22Rv1 (cell line): ENCODE measurements around the gene UTP4.
A peak's percentile ranks its signal among the peaks of the same experiment; 100 is the strongest.

ENCODE experiments used
- H3K27ac ChIP-seq: fragments of 450-650 bp; 2 replicates; pipeline ENCODE4 v1.5.1; 2017
- ZFX ChIP-seq: fragments of 450-650 bp; IDR thresholded peaks from 2 replicates; pipeline ENCODE4 v1.6.1; 2017; ENCODE audit warnings: antibody characterized with exemption, borderline replicate concordance
- TF ChIP-seq, protein P1 (sequence below): fragments of 450-650 bp; IDR thresholded peaks from 2 replicates; pipeline ENCODE4 v1.5.1; 2017; ENCODE audit warnings: mild to moderate bottlenecking

Gene UTP4

GRCh38 chr16:69201787-69202186 is 69.3 kb downstream of the UTP4 start:
- H3K27ac ChIP-seq, result no peak overlapping the region
- no peak for TF ChIP-seq ZFX
- TF ChIP-seq, protein P1, sequence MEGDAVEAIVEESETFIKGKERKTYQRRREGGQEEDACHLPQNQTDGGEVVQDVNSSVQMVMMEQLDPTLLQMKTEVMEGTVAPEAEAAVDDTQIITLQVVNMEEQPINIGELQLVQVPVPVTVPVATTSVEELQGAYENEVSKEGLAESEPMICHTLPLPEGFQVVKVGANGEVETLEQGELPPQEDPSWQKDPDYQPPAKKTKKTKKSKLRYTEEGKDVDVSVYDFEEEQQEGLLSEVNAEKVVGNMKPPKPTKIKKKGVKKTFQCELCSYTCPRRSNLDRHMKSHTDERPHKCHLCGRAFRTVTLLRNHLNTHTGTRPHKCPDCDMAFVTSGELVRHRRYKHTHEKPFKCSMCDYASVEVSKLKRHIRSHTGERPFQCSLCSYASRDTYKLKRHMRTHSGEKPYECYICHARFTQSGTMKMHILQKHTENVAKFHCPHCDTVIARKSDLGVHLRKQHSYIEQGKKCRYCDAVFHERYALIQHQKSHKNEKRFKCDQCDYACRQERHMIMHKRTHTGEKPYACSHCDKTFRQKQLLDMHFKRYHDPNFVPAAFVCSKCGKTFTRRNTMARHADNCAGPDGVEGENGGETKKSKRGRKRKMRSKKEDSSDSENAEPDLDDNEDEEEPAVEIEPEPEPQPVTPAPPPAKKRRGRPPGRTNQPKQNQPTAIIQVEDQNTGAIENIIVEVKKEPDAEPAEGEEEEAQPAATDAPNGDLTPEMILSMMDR, result no peak

DNA sequence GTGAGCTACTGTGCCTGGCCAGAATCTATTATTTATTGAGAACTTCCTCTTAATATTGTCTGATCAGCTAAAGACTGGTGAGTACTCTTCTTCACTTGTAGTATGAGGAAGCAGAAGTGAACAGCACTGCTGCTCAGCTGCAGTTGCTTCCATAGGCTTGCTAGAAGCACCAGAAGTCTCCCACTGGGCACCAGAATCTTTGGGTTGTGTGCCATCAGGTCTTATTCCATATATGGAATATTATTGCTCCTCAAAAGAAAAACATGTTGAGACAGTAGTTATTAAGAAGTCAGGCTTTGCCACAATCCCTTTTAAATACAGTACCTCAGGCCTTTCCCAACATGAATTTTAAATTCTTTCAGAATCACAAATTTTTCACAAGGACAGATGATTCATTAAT is 71.7 kb downstream of the UTP4 start:
- TF ChIP-seq, protein P1, result no peak
- TF ChIP-seq ZFX, result no peak
- no peak overlapping the region for H3K27ac ChIP-seq

- TF ChIP-seq, protein P1, result no peak
- TF ChIP-seq ZFX, result no peak
- no peak overlapping the region for H3K27ac ChIP-seq
Observed at GRCh38 chr16:69209735-69210134, 77.3 kb downstream of the UTP4 start.

DNA sequence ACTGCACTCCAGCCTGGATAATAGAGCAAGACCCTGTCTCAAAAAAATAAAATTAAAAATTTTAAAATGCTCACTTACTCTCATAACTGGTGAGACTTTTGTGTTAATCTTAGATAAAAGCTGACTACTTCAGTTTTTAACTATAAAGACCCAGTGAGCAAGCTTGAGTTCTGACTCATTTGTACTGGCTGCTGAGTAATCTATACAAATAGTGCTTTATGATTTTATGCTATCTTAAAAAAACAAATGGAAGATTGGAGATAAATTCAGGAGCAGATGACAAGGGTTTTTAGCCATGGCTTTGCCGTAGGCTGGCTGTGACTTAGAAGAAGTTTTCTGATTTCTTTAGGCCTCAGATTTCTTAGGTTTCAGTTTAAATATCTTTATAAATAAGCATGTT is 85.0 kb downstream of the UTP4 start:
- H3K27ac ChIP-seq, result peak overlapping the region; percentile 38
- TF ChIP-seq ZFX, result no peak
- TF ChIP-seq, protein P1, result no peak
